Neural cell (in vitro differentiated cells): ENCODE data around the gene LYPD4.

Experiments
- EP300 ChIP-seq: fragments of 450-650 bp; conservative IDR thresholded peaks from 2 replicates; pipeline ENCODE4 v1.6.1; 2014; ENCODE audit warnings: antibody characterized with exemption, mild to moderate bottlenecking, moderate library complexity; ENCODE audit not compliant: poor library complexity, severe bottlenecking
- MXI1 ChIP-seq: fragments of 450-650 bp; conservative IDR thresholded peaks from 2 replicates; pipeline ENCODE4 v1.6.1; 2014; ENCODE audit warnings: antibody characterized with exemption, mild to moderate bottlenecking; ENCODE audit not compliant: poor library complexity, severe bottlenecking
- POLR2AphosphoS5 ChIP-seq: IDR thresholded peaks from 2 replicates; pipeline ENCODE4 v1.6.1; 2012
- RAD21 ChIP-seq: fragments of 450-650 bp; conservative IDR thresholded peaks from 2 replicates; pipeline ENCODE4 v1.6.1; 2014; ENCODE audit warnings: antibody characterized with exemption, mild to moderate bottlenecking, moderate library complexity
- SMC3 ChIP-seq: fragments of 450-650 bp; conservative IDR thresholded peaks from 2 replicates; pipeline ENCODE4 v1.6.1; 2014; ENCODE audit warnings: antibody characterized with exemption, mild to moderate bottlenecking, moderate library complexity; ENCODE audit not compliant: poor library complexity
- TAF1 ChIP-seq: IDR thresholded peaks from 2 replicates; pipeline ENCODE4 v1.6.1; 2012; ENCODE audit warnings: low read depth
- TF ChIP-seq, protein P1 (sequence below): fragments of 450-650 bp; IDR thresholded peaks from 2 replicates; pipeline ENCODE4 v1.5.1; 2014; ENCODE audit warnings: antibody characterized with exemption, mild to moderate bottlenecking, moderate library complexity; ENCODE audit not compliant: poor library complexity, severe bottlenecking

- TF ChIP-seq SMC3 (no peak), RAD21 (no peak), POLR2AphosphoS5 (no peak), EP300 (no peak), MXI1 (no peak), TAF1 (no peak)
- TF ChIP-seq, protein P1, sequence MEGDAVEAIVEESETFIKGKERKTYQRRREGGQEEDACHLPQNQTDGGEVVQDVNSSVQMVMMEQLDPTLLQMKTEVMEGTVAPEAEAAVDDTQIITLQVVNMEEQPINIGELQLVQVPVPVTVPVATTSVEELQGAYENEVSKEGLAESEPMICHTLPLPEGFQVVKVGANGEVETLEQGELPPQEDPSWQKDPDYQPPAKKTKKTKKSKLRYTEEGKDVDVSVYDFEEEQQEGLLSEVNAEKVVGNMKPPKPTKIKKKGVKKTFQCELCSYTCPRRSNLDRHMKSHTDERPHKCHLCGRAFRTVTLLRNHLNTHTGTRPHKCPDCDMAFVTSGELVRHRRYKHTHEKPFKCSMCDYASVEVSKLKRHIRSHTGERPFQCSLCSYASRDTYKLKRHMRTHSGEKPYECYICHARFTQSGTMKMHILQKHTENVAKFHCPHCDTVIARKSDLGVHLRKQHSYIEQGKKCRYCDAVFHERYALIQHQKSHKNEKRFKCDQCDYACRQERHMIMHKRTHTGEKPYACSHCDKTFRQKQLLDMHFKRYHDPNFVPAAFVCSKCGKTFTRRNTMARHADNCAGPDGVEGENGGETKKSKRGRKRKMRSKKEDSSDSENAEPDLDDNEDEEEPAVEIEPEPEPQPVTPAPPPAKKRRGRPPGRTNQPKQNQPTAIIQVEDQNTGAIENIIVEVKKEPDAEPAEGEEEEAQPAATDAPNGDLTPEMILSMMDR, result no peak
These were observed 19.9 kb upstream of the LYPD4 start for GRCh38 chr19:41864374-41864773.
